ENCODE results near the gene EDC4. TPM values are rescaled to one million over a fixed set of nuclear protein-coding genes. Genes with fewer than 3 reads are reported as not detected.

Gene EDC4
- total and polyA plus RNA-seq, 2 of the 13 experiments (the other 11 are each of a cell fraction or from before 2014, with no cell fraction given), result 51.4 to 59.1 TPM

GRCh38 chr16:67842509-67843342 is 30.1 kb upstream of the EDC4 start (continued):
- peak; percentile 90 for TF ChIP-seq ZNF230 (CRISPR knock-in tag; IDR thresholded peaks at IDR 0.05)
- peak; percentile 44 for TF ChIP-seq HIC2 (CRISPR knock-in tag; IDR thresholded peaks at IDR 0.05; ENCODE audit: low read depth)
- TF ChIP-seq MXI1 (IDR thresholded peaks at IDR 0.05; ENCODE audit: borderline replicate concordance, low read depth, low read length), result peak; percentile 38; the same call in 1 of the 3 replicates
- TF ChIP-seq ZNF737 (CRISPR knock-in tag; IDR thresholded peaks at IDR 0.05; ENCODE audit: borderline replicate concordance), result 0 out of 2 replicates have a peak, but pooled peaks have one; percentile 77
- TF ChIP-seq ZNF678 (CRISPR knock-in tag; IDR thresholded peaks at IDR 0.05), result no peak
- peak; percentile 81 for TF ChIP-seq XRCC5 (optimal IDR thresholded peaks at IDR 0.05; ENCODE audit: low read length)
- 0 out of 2 replicates have a peak, but pooled peaks have one; percentile 20 for TF ChIP-seq MAFG (CRISPR knock-in tag; IDR thresholded peaks at IDR 0.05)
- peak; percentile 59; the same call in 1 of the 2 replicates for TF ChIP-seq PHF8 (CRISPR knock-in tag; IDR thresholded peaks at IDR 0.05)
- 0 out of 2 replicates have a peak, but pooled peaks have one; percentile 53 for TF ChIP-seq ZNF572 (CRISPR knock-in tag; IDR thresholded peaks at IDR 0.05)
- peak; percentile 90 for TF ChIP-seq ZNF333 (CRISPR knock-in tag; IDR thresholded peaks at IDR 0.05; ENCODE audit: borderline replicate concordance)
- TF ChIP-seq MEF2D (CRISPR knock-in tag; IDR thresholded peaks at IDR 0.05), result no peak; the same call in 1 of the 2 replicates
- peak; percentile 64; the same call in 1 of the 2 replicates for TF ChIP-seq MED13 (CRISPR knock-in tag; IDR thresholded peaks at IDR 0.05)
- peak; percentile 71; the same call in 1 of the 2 replicates for TF ChIP-seq ZNF253 (CRISPR knock-in tag; IDR thresholded peaks at IDR 0.05; ENCODE audit: borderline replicate concordance)
- no peak for TF ChIP-seq DRAP1 (CRISPR knock-in tag; IDR thresholded peaks at IDR 0.05)
- TF ChIP-seq HOXA5 (CRISPR knock-in tag; IDR thresholded peaks at IDR 0.05), result peak; percentile 49; the same call in 1 of the 2 replicates
- 0 out of 2 replicates have a peak, but pooled peaks have one; percentile 18 for TF ChIP-seq ATF3 (CRISPR knock-in tag; IDR thresholded peaks at IDR 0.05)
- peak; percentile 41; the same call in 1 of the 2 replicates for TF ChIP-seq ERF (CRISPR knock-in tag; IDR thresholded peaks at IDR 0.05)
- TF ChIP-seq IKZF5 (CRISPR knock-in tag; IDR thresholded peaks at IDR 0.05), result 0 out of 2 replicates have a peak, but pooled peaks have one; percentile 70
- TF ChIP-seq ZNF564 (CRISPR knock-in tag; IDR thresholded peaks at IDR 0.05), result peak; percentile 68; the same call in 1 of the 2 replicates
- TF ChIP-seq ZNF260 (CRISPR knock-in tag; IDR thresholded peaks at IDR 0.05; ENCODE audit: borderline replicate concordance, low read depth), result no peak; the same call in 1 of the 2 replicates
- TF ChIP-seq PAXIP1 (CRISPR knock-in tag; conservative IDR thresholded peaks at IDR 0.05), result peak; percentile 25; the same call in 1 of the 2 replicates
- TF ChIP-seq RAD21 (CRISPR knock-in tag; IDR thresholded peaks at IDR 0.05), result peak; percentile 54
